Neuron (in vitro differentiated cells): ENCODE measurements around the gene ARMC9.
"Not testable (repeated sequence)": the region's sequence is repeated elsewhere in the genome, so short reads cannot be mapped to it uniquely, and the experiment has no call there.

Experiments
- H2AFZ ChIP-seq: one replicate; pipeline ENCODE4 v1.6.1; 2013; ENCODE audit warnings: low read depth, mild to moderate bottlenecking, inconsistent platforms, low read length, moderate library complexity
- H3K27me3 ChIP-seq: one replicate; pipeline ENCODE4 v1.6.1; 2013; ENCODE audit warnings: low read length; ENCODE audit not compliant: insufficient read depth
- H3K36me3 ChIP-seq: one replicate; pipeline ENCODE4 v1.6.1; 2013; ENCODE audit warnings: low read length; ENCODE audit not compliant: insufficient read depth
- H3K4me1 ChIP-seq: one replicate; pipeline ENCODE4 v1.6.1; 2013; ENCODE audit warnings: low read length; ENCODE audit not compliant: insufficient read depth
- H3K4me3 ChIP-seq: 2 replicates; pipeline ENCODE4 v1.5.1; 2013; ENCODE audit warnings: mild to moderate bottlenecking, low read length, moderate library complexity
- H3K9me3 ChIP-seq: one replicate; pipeline ENCODE4 v1.6.1; 2013; ENCODE audit warnings: low read length

Gene ARMC9

GRCh38 chr2:231172025-231172424 lies 26.4 kb upstream of the ARMC9 start:
- peaks cover 52% of the 10 kb centered on the region for H3K36me3 ChIP-seq
- no peaks in the 10 kb centered on the region for H3K4me1 ChIP-seq

GRCh38 chr2:231174211-231174651 lies 24.2 kb upstream of the ARMC9 start:
- peaks cover 42% of the 10 kb centered on the region for H3K36me3 ChIP-seq

More at GRCh38 chr2:231172025-231172424, 26.4 kb upstream of the ARMC9 start:
- Histone ChIP-seq H3K27me3 (no peaks in the 10 kb centered on the region), H3K4me3 (no peak overlapping the region), H3K9me3 (no peaks in the 10 kb centered on the region), H2AFZ (no peak overlapping the region)

GRCh38 chr2:231176066-231176465 lies 22.4 kb upstream of the ARMC9 start:
- peaks cover 31% of the 10 kb centered on the region for H3K36me3 ChIP-seq
- no peak overlapping the region for H3K4me3 ChIP-seq
- H3K27me3 ChIP-seq, result no peaks in the 10 kb centered on the region
- H2AFZ ChIP-seq, result no peak overlapping the region
- no peaks in the 10 kb centered on the region for H3K9me3 ChIP-seq
- H3K4me1 ChIP-seq, result peaks cover 7% of the 10 kb centered on the region

More at GRCh38 chr2:231174211-231174651, 24.2 kb upstream of the ARMC9 start:
- H3K4me1 ChIP-seq, result no peaks in the 10 kb centered on the region
- H3K27me3 ChIP-seq, result no peaks in the 10 kb centered on the region
- H3K4me3 ChIP-seq, result no peak overlapping the region
- no peaks in the 10 kb centered on the region for H3K9me3 ChIP-seq
- no peak overlapping the region for H2AFZ ChIP-seq

GRCh38 chr2:231177156-231178025 lies 21.0 kb upstream of the ARMC9 start:
- Histone ChIP-seq H3K36me3 (peaks cover 23% of the 10 kb centered on the region), H3K27me3 (no peaks in the 10 kb centered on the region), H3K4me3 (no peak overlapping the region), H3K4me1 (peaks cover 7% of the 10 kb centered on the region), H2AFZ (no peak overlapping the region), H3K9me3 (no peaks in the 10 kb centered on the region)

GRCh38 chr2:231178805-231179204 lies 19.6 kb upstream of the ARMC9 start:
- H3K36me3 ChIP-seq, result peaks cover 12% of the 10 kb centered on the region
- H3K27me3 ChIP-seq, H3K9me3 ChIP-seq, H3K4me1 ChIP-seq, H3K4me3 ChIP-seq, H2AFZ ChIP-seq: not testable (repeated sequence)

GRCh38 chr2:231181860-231182512 lies 16.4 kb upstream of the ARMC9 start:
- H3K27me3 ChIP-seq, result no peaks in the 10 kb centered on the region
- no peak overlapping the region for H2AFZ ChIP-seq
- H3K9me3 ChIP-seq, result no peaks in the 10 kb centered on the region
- H3K4me3 ChIP-seq, result no peak overlapping the region
- H3K36me3 ChIP-seq, result no peaks in the 10 kb centered on the region
- peaks cover 7% of the 10 kb centered on the region for H3K4me1 ChIP-seq

GRCh38 chr2:231182513-231182899 lies 15.9 kb upstream of the ARMC9 start:
- no peak overlapping the region for H3K4me3 ChIP-seq
- H2AFZ ChIP-seq, result no peak overlapping the region
- peaks cover 7% of the 10 kb centered on the region for H3K4me1 ChIP-seq
- no peaks in the 10 kb centered on the region for H3K36me3 ChIP-seq
- H3K9me3 ChIP-seq, result no peaks in the 10 kb centered on the region
- H3K27me3 ChIP-seq, result no peaks in the 10 kb centered on the region

- Histone ChIP-seq H3K9me3 (no peaks in the 10 kb centered on the region), H3K27me3 (no peaks in the 10 kb centered on the region), H3K36me3 (no peaks in the 10 kb centered on the region), H2AFZ (no peak overlapping the region), H3K4me1 (peaks cover 7% of the 10 kb centered on the region), H3K4me3 (no peak overlapping the region)
Observed at GRCh38 chr2:231183851-231184250, 14.6 kb upstream of the ARMC9 start.

GRCh38 chr2:231184319-231184718 lies 14.1 kb upstream of the ARMC9 start:
- peaks cover 7% of the 10 kb centered on the region for H3K4me1 ChIP-seq
- no peaks in the 10 kb centered on the region for H3K9me3 ChIP-seq
- H3K27me3 ChIP-seq, result no peaks in the 10 kb centered on the region
- no peaks in the 10 kb centered on the region for H3K36me3 ChIP-seq
- H2AFZ ChIP-seq, result no peak overlapping the region
- H3K4me3 ChIP-seq, result no peak overlapping the region

- H3K36me3 ChIP-seq, result no peaks in the 10 kb centered on the region
- no peak overlapping the region for H3K4me3 ChIP-seq
- no peak overlapping the region for H2AFZ ChIP-seq
- H3K4me1 ChIP-seq, result peaks cover under 1% of the 10 kb centered on the region
- no peaks in the 10 kb centered on the region for H3K9me3 ChIP-seq
- H3K27me3 ChIP-seq, result no peaks in the 10 kb centered on the region
Observed at GRCh38 chr2:231185050-231185725, 13.2 kb upstream of the ARMC9 start.

GRCh38 chr2:231185886-231186285 lies 12.5 kb upstream of the ARMC9 start:
- H2AFZ ChIP-seq, result no peak overlapping the region
- no peaks in the 10 kb centered on the region for H3K36me3 ChIP-seq
- H3K27me3 ChIP-seq, result no peaks in the 10 kb centered on the region
- H3K4me3 ChIP-seq, result no peak overlapping the region
- no peaks in the 10 kb centered on the region for H3K4me1 ChIP-seq
- no peaks in the 10 kb centered on the region for H3K9me3 ChIP-seq

GRCh38 chr2:231186325-231186724 lies 12.1 kb upstream of the ARMC9 start:
- Histone ChIP-seq H3K36me3 (no peaks in the 10 kb centered on the region), H3K27me3 (no peaks in the 10 kb centered on the region), H2AFZ (no peak overlapping the region), H3K9me3 (no peaks in the 10 kb centered on the region), H3K4me3 (no peak overlapping the region), H3K4me1 (no peaks in the 10 kb centered on the region)
